Right cardiac atrium (tissue), 5 donors: Measurements from ENCODE around the gene DNMT3B. TPM values are rescaled to one million over a fixed set of nuclear protein-coding genes. Genes with fewer than 3 reads are reported as not detected.
A peak's percentile ranks its signal among the peaks of the same experiment; 100 is the strongest.

Source experiments
- ATAC-seq, 2 donors: fragments of 200-7000 bp; cut with Tn5 transposase; one replicate each; pipeline versions ENCODE4 v1.8.0 to v1.9.1; 2020; ENCODE audit warnings: moderate library complexity in 2 of 2, mild to moderate bottlenecking in 1 of 2
- DNase-seq, 3 donors: peaks; one replicate each; pipeline ENCODE4 v3.0.0-alpha.2; 2020
- H3K27ac ChIP-seq: one replicate; pipeline ENCODE4 v1.5.1; 2013; ENCODE audit warnings: mild to moderate bottlenecking, low read length, control low read depth, moderate library complexity
- H3K27me3 ChIP-seq: one replicate; pipeline ENCODE4 v1.6.1; 2013; ENCODE audit not compliant: control insufficient read depth, insufficient read depth
- H3K4me1 ChIP-seq: one replicate; pipeline ENCODE4 v1.6.1; 2013; ENCODE audit warnings: low read length; ENCODE audit not compliant: control insufficient read depth, insufficient read depth
- H3K4me3 ChIP-seq: one replicate; pipeline ENCODE4 v1.5.1; 2013; ENCODE audit warnings: low read length, control low read depth
- H3K9me3 ChIP-seq: one replicate; pipeline ENCODE4 v1.6.1; 2013; ENCODE audit warnings: low read length; ENCODE audit not compliant: control insufficient read depth
- WGBS: extraction: QIAGEN DNeasy Blood & Tissue Kit; methylation state at CpG from one replicate; pipeline ENCODE4 v1.1.7; 2013; 5-methylcytosine and 5-hydroxymethylcytosine counted together
- intact Hi-C, 4 donors: fragments of 100-400 bp; cut with DNase I; formaldehyde crosslinking; loops; one replicate each; pipeline versions ENCODE4 v1.11.0 to v1.14.0; 2022 to 2023
- polyA plus RNA-seq: library from polyadenylated mRNA; stranded (reverse); fragments of 200-250 nt; gene quantifications from one replicate; pipeline ENCODE4 v1.2.3, GENCODE V29; 2013
- total RNA-seq, 4 donors: library from RNA; stranded (reverse); fragmentation: NEBNext Ultra II Directional; extraction: Animal tissue kit (Norgen Biotek cat#: 25700); gene quantifications; one replicate each; pipeline ENCODE4 v1.2.1, GENCODE V29; 2021
- donor health status: healthy with polysubstance abuse.
- donor health status: DM: no; HTN: yes; CAD: no.
- donor health status: DM: no; HTN: no; CAD: no.
- donor health status: DM: no; HTN: yes; CAD: no; lungs with severe emphysema.
- donor health status: DM: yes; HTN: yes; CAD: no.

The DNMT3B gene
- total and polyA plus RNA-seq, 5 donors, result 0.28 to 0.65 (median 0.57) TPM

DNA sequence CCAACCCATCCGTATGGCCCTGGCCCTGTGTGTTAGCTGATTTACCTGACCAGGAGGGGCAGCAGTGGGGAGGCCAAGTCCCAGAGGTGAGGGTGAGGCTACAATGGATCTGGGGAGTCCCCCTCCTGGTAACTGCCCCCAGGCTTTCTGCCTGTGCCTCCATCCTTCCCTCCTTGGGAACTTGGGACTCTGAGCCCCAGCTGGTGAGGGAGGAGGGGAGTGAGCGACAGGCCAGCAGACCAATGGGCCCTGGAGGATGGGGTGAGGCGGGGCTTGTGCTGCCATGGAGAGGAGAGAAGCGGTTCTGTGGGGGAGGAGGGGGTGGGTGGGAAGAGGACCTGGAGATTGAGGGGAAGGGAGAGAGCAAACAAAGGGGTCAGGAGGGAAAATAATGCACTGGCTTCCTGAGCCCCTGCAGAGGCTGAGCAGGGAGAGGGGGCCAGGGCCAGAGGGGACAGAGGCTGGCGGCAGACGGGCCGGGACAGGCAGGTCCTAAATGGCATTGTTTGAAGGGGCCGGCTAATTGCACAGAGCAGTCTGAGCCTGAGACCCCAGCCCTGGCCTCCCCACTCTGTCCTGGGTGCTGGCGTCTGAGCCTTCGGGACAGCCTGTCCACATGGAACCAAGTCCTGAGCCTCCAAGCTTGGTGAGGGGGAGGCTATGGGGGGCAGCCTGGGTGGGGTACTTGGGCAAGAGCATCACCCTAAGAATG is 17.5 kb downstream of the DNMT3B start:
- H3K4me3 ChIP-seq, result no peak overlapping the region
- DNase-seq (no peak), ATAC-seq (no peak)
- WGBS, result 89% methylated on average over 10 of the region's 10 CpGs
- H3K9me3 ChIP-seq, result no peaks in the 10 kb centered on the region
- no peaks in the 10 kb centered on the region for H3K27me3 ChIP-seq
- intact Hi-C loops, result loop anchor here (2.0 to 10.0 kb wide), 3 partner anchors 102 to 515 kb away; no protein-coding TSS in a partner anchor
- H3K27ac ChIP-seq, result no peak overlapping the region
- peaks cover 4% of the 10 kb centered on the region for H3K4me1 ChIP-seq

DNA sequence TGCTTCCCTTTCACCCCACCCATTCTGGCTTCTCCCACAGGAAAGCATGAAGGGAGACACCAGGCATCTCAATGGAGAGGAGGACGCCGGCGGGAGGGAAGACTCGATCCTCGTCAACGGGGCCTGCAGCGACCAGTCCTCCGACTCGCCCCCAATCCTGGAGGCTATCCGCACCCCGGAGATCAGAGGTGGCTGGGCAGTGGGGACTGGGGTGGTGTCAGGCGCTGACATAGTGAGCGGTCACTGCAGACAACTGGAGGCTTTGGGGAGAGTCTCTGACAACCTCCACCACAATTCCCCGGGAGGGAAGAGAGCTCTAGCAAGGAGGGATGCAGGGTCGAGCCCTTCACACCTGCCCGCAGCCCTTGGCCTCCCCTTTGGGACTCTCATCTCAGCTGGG is 18.1 kb downstream of the DNMT3B start:
- Histone ChIP-seq H3K4me1 (peaks cover 4% of the 10 kb centered on the region), H3K4me3 (no peak overlapping the region), H3K27me3 (no peaks in the 10 kb centered on the region), H3K27ac (no peak overlapping the region), H3K9me3 (no peaks in the 10 kb centered on the region)
- intact Hi-C loops, result loop anchor here in 1 of 4 donors (10.0 kb wide), 1 partner anchor 515 kb away; no protein-coding TSS in a partner anchor
- ATAC-seq (no peak), DNase-seq (no peak)
- WGBS, result 92% methylated on average over 16 of the region's 16 CpGs

DNA sequence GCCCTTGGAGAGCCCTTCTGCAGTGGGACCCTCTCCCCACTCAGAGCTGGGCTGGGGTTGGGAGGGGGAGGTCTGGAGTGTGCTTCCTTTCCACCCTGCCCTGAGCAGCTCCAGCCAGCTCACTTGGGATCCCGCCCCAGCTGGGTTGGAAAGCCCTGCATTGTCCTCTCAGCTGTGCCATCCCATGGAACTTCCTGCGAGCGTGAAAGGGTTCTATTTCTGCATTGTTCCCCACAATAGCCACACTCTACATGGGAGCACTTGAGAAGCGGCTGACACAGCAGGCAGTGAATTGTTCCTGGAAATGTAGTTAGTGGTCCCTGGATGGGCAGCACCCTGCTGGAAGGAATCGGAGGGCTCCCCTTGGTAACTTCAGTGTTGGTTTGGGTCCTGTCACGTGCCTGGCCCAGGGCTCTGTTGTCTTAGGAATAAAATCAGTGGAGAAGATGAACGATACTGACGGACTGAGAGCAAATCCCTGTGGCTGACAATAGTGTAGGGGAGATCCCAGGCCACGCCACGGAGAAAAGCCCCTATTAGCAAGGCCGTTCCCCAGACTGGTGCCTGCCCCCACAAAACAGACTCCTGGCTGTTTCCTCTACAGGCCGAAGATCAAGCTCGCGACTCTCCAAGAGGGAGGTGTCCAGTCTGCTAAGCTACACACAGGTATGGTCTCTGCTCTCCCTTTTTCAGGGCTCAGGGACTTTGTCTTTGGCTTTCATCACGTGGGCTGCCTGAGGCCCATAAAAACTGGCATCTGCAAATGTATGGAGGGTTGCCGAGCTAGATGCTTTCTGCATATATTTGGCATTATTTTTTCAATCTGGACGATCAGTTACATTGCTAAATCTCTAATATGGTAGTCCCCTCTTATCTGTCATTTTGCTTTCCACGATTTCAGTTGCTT is 18.8 kb downstream of the DNMT3B start:
- Histone ChIP-seq H3K4me3 (no peak overlapping the region), H3K4me1 (no peaks in the 10 kb centered on the region), H3K27me3 (no peaks in the 10 kb centered on the region), H3K9me3 (no peaks in the 10 kb centered on the region), H3K27ac (no peak overlapping the region)
- ATAC-seq (no peak), DNase-seq (no peak)
- intact Hi-C loops, result loop anchor here in 1 of 4 donors (10.0 kb wide), 1 partner anchor 514 kb away; no protein-coding TSS in a partner anchor
- WGBS, result 90% methylated on average over 18 of the region's 18 CpGs

DNA sequence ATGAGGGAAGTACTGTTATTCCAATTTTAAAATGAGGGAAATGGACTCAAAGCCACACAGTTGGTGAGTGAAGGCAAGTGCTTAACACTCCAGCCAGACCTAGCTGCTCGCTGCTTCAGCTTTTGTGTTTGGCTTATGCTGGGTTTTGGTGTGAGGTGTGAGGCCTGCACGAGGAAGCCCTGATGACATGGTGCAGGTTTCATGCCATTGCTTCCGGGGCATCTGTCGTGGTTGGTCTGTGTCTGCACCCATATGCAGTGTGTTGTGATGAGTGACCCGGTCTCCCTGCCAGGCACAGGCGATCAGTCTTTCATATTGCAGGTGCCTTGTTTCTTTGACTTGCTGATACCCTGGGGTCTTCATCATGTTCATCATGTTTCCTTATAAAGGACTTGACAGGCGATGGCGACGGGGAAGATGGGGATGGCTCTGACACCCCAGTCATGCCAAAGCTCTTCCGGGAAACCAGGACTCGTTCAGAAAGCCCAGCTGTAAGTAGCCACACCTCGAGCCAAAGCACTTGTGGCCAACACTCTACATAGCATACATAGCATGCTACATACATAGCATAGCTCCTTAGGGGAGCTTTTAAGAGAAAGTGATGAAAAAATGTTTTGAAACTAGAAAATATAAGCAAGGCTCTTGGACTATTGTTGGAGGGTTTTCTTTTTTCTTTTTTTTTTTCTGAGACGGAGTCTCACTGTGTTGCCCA is 22.3 kb downstream of the DNMT3B start:
- ATAC-seq (no peak), DNase-seq (no peak)
- 90% methylated on average over 13 of the region's 13 CpGs for WGBS
- intact Hi-C loops, result loop anchor here in 1 of 4 donors (10.0 kb wide), 1 partner anchor 510 kb away; no protein-coding TSS in a partner anchor
- no peaks in the 10 kb centered on the region for H3K4me1 ChIP-seq
- H3K4me3 ChIP-seq, result no peak overlapping the region
- no peaks in the 10 kb centered on the region for H3K27me3 ChIP-seq
- H3K27ac ChIP-seq, result no peak overlapping the region
- no peaks in the 10 kb centered on the region for H3K9me3 ChIP-seq

DNA sequence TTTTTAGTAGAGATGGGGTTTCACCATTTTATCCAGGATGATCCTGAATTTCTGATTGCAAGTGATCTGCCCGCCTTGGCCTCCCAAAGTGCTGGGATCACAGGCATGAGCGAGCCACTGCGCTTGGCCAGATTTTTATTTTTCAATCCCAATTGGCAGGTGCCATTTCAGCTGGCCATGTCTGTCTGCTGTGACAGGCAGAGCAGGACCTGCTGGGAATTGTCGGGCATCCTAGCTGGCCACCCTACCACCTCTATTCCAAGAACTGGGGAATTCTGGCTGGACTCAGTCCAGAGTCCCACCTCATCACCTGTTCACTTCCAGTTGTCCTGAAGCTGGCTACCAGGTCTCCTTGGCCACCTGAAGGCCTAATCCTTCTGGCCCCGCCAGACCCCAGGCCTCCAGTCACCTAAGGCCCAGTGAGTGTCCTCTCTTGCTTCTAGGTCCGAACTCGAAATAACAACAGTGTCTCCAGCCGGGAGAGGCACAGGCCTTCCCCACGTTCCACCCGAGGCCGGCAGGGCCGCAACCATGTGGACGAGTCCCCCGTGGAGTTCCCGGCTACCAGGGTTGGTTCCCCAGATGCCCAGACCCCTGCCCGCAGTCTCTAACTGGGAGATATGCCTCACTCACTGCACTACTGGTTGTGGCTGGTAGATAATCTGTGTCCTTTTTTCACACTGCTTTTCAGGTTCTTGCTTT is 24.0 kb downstream of the DNMT3B start:
- Histone ChIP-seq H3K27ac (no peak overlapping the region), H3K27me3 (no peaks in the 10 kb centered on the region), H3K4me1 (no peaks in the 10 kb centered on the region), H3K4me3 (no peak overlapping the region), H3K9me3 (no peaks in the 10 kb centered on the region)
- intact Hi-C loops, result loop anchor here in 1 of 4 donors (10.0 kb wide), 1 partner anchor 509 kb away; no protein-coding TSS in a partner anchor
- 95% methylated on average over 16 of the region's 16 CpGs for WGBS
- DNase-seq (no peak), ATAC-seq (no peak)

DNA sequence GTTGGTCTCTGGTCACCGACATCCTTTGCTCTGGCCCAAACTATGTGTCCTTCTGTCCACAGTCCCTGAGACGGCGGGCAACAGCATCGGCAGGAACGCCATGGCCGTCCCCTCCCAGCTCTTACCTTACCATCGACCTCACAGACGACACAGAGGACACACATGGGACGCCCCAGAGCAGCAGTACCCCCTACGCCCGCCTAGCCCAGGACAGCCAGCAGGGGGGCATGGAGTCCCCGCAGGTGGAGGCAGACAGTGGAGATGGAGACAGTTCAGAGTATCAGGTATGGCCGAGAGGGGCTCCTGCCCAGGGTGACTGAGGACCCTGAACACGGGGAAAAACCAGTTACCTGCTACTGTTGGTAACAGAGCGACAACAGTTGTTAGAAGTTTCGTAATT is 25.0 kb downstream of the DNMT3B start:
- ATAC-seq, result no peak
- H3K4me1 ChIP-seq, result no peaks in the 10 kb centered on the region
- 93% methylated on average over 16 of the region's 16 CpGs for WGBS
- no peak overlapping the region for H3K4me3 ChIP-seq
- H3K9me3 ChIP-seq, result no peaks in the 10 kb centered on the region
- no peak for DNase-seq
- H3K27me3 ChIP-seq, result no peaks in the 10 kb centered on the region
- H3K27ac ChIP-seq, result no peak overlapping the region
- intact Hi-C loops, result loop anchor here in 1 of 4 donors (10.0 kb wide), 1 partner anchor 508 kb away; no protein-coding TSS in a partner anchor

DNA sequence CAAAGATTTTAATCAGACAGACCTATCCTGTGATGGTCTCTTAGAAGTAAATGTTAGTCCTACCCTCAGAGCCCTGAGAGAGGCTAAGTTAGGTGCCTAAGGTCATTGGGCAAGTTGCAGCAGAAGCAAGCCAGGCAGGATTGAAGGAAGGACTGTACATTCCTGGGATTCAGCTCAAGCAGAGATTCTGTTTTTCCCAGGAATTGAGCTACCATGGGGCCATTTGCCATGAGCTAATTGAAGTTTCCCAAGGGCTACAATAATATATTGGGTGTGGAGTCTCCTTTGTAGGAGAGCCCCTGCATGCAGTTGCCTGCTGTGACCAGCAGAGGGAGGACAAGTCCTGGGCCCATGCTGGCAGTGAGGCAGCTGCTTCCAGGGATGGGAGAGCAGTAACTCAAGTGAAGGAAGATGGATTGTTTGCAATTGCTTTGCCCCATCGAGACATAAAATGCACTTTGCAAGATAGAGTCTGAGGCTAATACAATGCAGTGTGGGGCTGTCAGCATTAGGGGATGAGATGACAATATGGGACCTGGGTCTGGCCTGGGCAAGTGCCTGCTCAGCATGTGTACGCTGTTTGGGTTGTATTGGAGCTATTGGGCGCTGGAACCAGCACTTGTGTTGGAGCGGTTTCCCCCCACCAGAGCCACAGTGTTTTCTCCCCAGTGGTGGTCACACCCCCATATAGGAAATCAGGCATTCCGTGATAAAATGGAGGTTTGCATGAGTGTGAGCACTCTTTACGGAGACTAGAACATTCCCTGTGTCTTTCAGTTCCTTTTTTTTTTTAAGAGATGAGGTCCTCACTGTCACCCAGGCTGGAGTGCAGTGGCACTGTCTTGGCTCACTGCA is 27.9 kb downstream of the DNMT3B start:
- Histone ChIP-seq H3K27me3 (no peaks in the 10 kb centered on the region), H3K9me3 (no peaks in the 10 kb centered on the region), H3K27ac (no peak overlapping the region), H3K4me1 (no peaks in the 10 kb centered on the region), H3K4me3 (no peak overlapping the region)
- 70% methylated on average over 6 of the region's 6 CpGs for WGBS
- ATAC-seq (peak; percentile 84 to 88), DNase-seq (peak; percentile 70 to 90 (median 89))
- intact Hi-C loops, result loop anchor here in 3 of 4 donors (5.0 to 10.0 kb wide), 4 partner anchors 102 to 505 kb away; no protein-coding TSS in a partner anchor

DNA sequence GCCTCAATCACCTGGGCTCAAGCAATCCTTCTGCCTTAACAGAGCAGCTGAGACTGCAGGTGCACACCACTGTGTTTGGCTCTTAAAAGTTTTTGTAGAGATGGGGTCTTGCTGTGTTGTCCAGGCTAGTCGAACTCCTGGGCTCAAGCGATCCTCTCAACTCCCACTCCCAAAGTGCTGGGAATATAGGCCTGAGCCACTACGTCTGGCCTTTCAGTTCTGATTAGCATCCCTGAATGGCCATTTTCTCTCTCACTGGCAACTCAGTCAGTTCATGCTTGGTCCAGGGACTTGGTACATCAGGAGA is 28.5 kb downstream of the DNMT3B start:
- ATAC-seq, result no peak
- no peaks in the 10 kb centered on the region for H3K4me1 ChIP-seq
- no peaks in the 10 kb centered on the region for H3K27me3 ChIP-seq
- no peak overlapping the region for H3K4me3 ChIP-seq
- DNase-seq, result no peak
- H3K9me3 ChIP-seq, result no peaks in the 10 kb centered on the region
- whole genome bisulfite sequencing, result 96% methylated on average over 3 of the region's 3 CpGs
- no peak overlapping the region for H3K27ac ChIP-seq
- intact Hi-C loops, result loop anchor here in 3 of 4 donors (5.0 to 10.0 kb wide), 4 partner anchors 102 to 504 kb away; no protein-coding TSS in a partner anchor

DNA sequence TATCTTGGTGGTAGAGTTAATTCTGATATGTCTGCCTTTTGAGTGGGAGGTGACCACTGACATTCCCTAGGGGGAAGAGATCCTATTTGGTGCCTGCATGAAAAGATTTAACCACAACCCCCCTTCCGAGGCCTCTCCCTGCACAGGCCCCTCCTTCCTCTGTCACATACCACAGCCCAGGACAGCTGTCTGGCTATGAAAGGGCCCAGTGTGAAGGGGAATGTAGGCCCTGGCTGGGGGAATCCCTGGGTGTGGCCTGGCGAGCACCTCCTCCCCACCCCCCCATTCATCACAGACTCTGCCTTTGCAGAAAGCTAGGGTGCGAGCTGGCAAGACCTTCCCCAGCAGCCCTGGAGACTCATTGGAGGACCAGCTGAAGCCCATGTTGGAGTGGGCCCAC is 30.1 kb downstream of the DNMT3B start:
- Histone ChIP-seq H3K27me3 (no peaks in the 10 kb centered on the region), H3K4me3 (no peak overlapping the region), H3K4me1 (no peaks in the 10 kb centered on the region), H3K27ac (no peak overlapping the region), H3K9me3 (no peaks in the 10 kb centered on the region)
- ATAC-seq (peak; percentile 57 to 75), DNase-seq (no peak)
- intact Hi-C loops, result loop anchor here in 3 of 4 donors (5.0 to 10.0 kb wide), 4 partner anchors 100 to 502 kb away; no protein-coding TSS in a partner anchor
- WGBS, result 52% methylated on average over 3 of the region's 3 CpGs
